ENCODE results near the gene NFATC1.

Gene NFATC1

GRCh38 chr18:79453816-79454735, 58.3 kb downstream of the NFATC1 start:
- H2AFZ ChIP-seq (ENCODE audit: low read depth, low read length), result no peak overlapping the region
- DNase-seq (no peak), ATAC-seq (ENCODE audit: insufficient read depth, low read depth) (no peak)
- TF ChIP-seq EZH2 (IDR thresholded peaks at IDR 0.05; ENCODE audit: borderline replicate concordance, low read depth, low read length, severe bottlenecking), result no peak
- no peak for TF ChIP-seq CTCF (IDR thresholded peaks at IDR 0.05; ENCODE audit: borderline replicate concordance, extremely low read depth, low read length, poor library complexity, severe bottlenecking)
- peaks cover 32% of the 10 kb centered on the region for H3K36me3 ChIP-seq (ENCODE audit: insufficient read depth, low read length)
- H4K20me1 ChIP-seq (ENCODE audit: insufficient read depth, low read length), result peaks cover 3% of the 10 kb centered on the region; the same call in 1 of the 2 replicates
- H3K4me3 ChIP-seq (ENCODE audit: low read depth in 1 of 2, low read length in 2 of 2), result no peak overlapping the region
- no peak overlapping the region for H3K27ac ChIP-seq (ENCODE audit: low read length)
- H3K9ac ChIP-seq (ENCODE audit: low read depth, low read length), result no peak overlapping the region
- no peak overlapping the region for H3K4me2 ChIP-seq (ENCODE audit: insufficient read depth, low read length)
- no peaks in the 10 kb centered on the region for H3K9me3 ChIP-seq (ENCODE audit: insufficient read depth, low read length, severe bottlenecking)
- H3K4me1 ChIP-seq (ENCODE audit: insufficient read depth, low read length), result no peaks in the 10 kb centered on the region
- H3K79me2 ChIP-seq (ENCODE audit: insufficient read depth, low read length), result no peaks in the 10 kb centered on the region
- H3K27me3 ChIP-seq (ENCODE audit: insufficient read depth, low read length, poor library complexity), result no peaks in the 10 kb centered on the region

GRCh38 chr18:79455261-79455660, 59.5 kb downstream of the NFATC1 start:
- no peak overlapping the region for H3K4me3 ChIP-seq (ENCODE audit: low read depth in 1 of 2, low read length in 2 of 2)
- no peaks in the 10 kb centered on the region for H3K79me2 ChIP-seq (ENCODE audit: insufficient read depth, low read length)
- H3K9ac ChIP-seq (ENCODE audit: low read depth, low read length), result no peak overlapping the region
- H2AFZ ChIP-seq (ENCODE audit: low read depth, low read length), result no peak overlapping the region
- TF ChIP-seq EZH2 (IDR thresholded peaks at IDR 0.05; ENCODE audit: borderline replicate concordance, low read depth, low read length, severe bottlenecking) (no peak), CTCF (IDR thresholded peaks at IDR 0.05; ENCODE audit: borderline replicate concordance, extremely low read depth, low read length, poor library complexity, severe bottlenecking) (no peak)
- no peaks in the 10 kb centered on the region for H3K4me1 ChIP-seq (ENCODE audit: insufficient read depth, low read length)
- ATAC-seq (ENCODE audit: insufficient read depth, low read depth), result no peak
- H3K9me3 ChIP-seq (ENCODE audit: insufficient read depth, low read length, severe bottlenecking), result no peaks in the 10 kb centered on the region
- H3K4me2 ChIP-seq (ENCODE audit: insufficient read depth, low read length), result no peak overlapping the region
- H3K27me3 ChIP-seq (ENCODE audit: insufficient read depth, low read length, poor library complexity), result no peaks in the 10 kb centered on the region
- no peak for DNase-seq
- peaks cover 32% of the 10 kb centered on the region for H3K36me3 ChIP-seq (ENCODE audit: insufficient read depth, low read length)
- H3K27ac ChIP-seq (ENCODE audit: low read length), result no peak overlapping the region
- peaks cover 3% of the 10 kb centered on the region for H4K20me1 ChIP-seq (ENCODE audit: insufficient read depth, low read length)

GRCh38 chr18:79456105-79456980, 60.6 kb downstream of the NFATC1 start:
- Histone ChIP-seq H3K27me3 (ENCODE audit: insufficient read depth, low read length, poor library complexity) (no peaks in the 10 kb centered on the region), H4K20me1 (ENCODE audit: insufficient read depth, low read length) (peaks cover 3% of the 10 kb centered on the region), H3K9ac (ENCODE audit: low read depth, low read length) (no peak overlapping the region), H3K79me2 (ENCODE audit: insufficient read depth, low read length) (no peaks in the 10 kb centered on the region), H2AFZ (ENCODE audit: low read depth, low read length) (no peak overlapping the region), H3K4me2 (ENCODE audit: insufficient read depth, low read length) (no peak overlapping the region), H3K4me3 (ENCODE audit: low read depth in 1 of 2, low read length in 2 of 2) (no peak overlapping the region), H3K4me1 (ENCODE audit: insufficient read depth, low read length) (no peaks in the 10 kb centered on the region), H3K27ac (ENCODE audit: low read length) (no peak overlapping the region), H3K36me3 (ENCODE audit: insufficient read depth, low read length) (peaks cover 27% of the 10 kb centered on the region), H3K9me3 (ENCODE audit: insufficient read depth, low read length, severe bottlenecking) (no peaks in the 10 kb centered on the region)
- ATAC-seq (ENCODE audit: insufficient read depth, low read depth) (no peak), DNase-seq (no peak)
- TF ChIP-seq EZH2 (IDR thresholded peaks at IDR 0.05; ENCODE audit: borderline replicate concordance, low read depth, low read length, severe bottlenecking) (no peak), CTCF (IDR thresholded peaks at IDR 0.05; ENCODE audit: borderline replicate concordance, extremely low read depth, low read length, poor library complexity, severe bottlenecking) (no peak)

Data from DND-41 (cell line).